Amniotic epithelial cell (primary cell): ENCODE measurements around the gene OR10A4.
A peak's percentile ranks its signal among the peaks of the same experiment; 100 is the strongest.
"Not testable (repeated sequence)": the region's sequence is repeated elsewhere in the genome, so short reads cannot be mapped to it uniquely, and the experiment has no call there.

ENCODE experiments used
- DNase-seq: peaks from one replicate; pipeline ENCODE4 v3.0.0-alpha.2; 2010; ENCODE audit warnings: low read depth

OR10A4 gene

GRCh38 chr11:6898911-6899310, 22.5 kb downstream of the OR10A4 start:
- DNase-seq, result no peak

- DNase-seq, result no peak
Measured at GRCh38 chr11:6900327-6900999, 24.0 kb downstream of the OR10A4 start.

- not testable (repeated sequence) for DNase-seq
Measured at GRCh38 chr11:6904804-6905203, 28.4 kb downstream of the OR10A4 start.

GRCh38 chr11:6911378-6911777, 35.0 kb downstream of the OR10A4 start:
- no peak for DNase-seq

GRCh38 chr11:6911948-6912347, 35.5 kb downstream of the OR10A4 start:
- peak; percentile 49 for DNase-seq

GRCh38 chr11:6919698-6920097, 43.3 kb downstream of the OR10A4 start:
- DNase-seq, result no peak

GRCh38 chr11:6920702-6921101, 44.3 kb downstream of the OR10A4 start, which contains the start of gene OR2D3:
OR2D3 (plus strand) TSS chr11:6921002; CDS start chr11:6921002, 0 bp downstream.
- no peak for DNase-seq

- DNase-seq, result no peak
Measured at GRCh38 chr11:6925007-6925577, 48.7 kb downstream of the OR10A4 start.

- DNase-seq, result peak; percentile 8
Measured at GRCh38 chr11:6925636-6926207, 49.3 kb downstream of the OR10A4 start.

GRCh38 chr11:6926208-6927029, 50.0 kb downstream of the OR10A4 start, which contains the start of gene ZNF215:
ZNF215 (plus strand) TSS chr11:6926426; CDS start chr11:6932273, 5,847 bp downstream.
- DNase-seq, result peak; percentile 69

GRCh38 chr11:6927030-6927617, 50.7 kb downstream of the OR10A4 start:
- no peak for DNase-seq
